SK-N-MC (cell line): ENCODE data around the gene PROSER1.

Source experiments
- EZH2 ChIP-seq: fragments of 200-600 bp; sonication (generic); IDR thresholded peaks from one replicate; pipeline ENCODE4 v1.6.1; 2017; ENCODE audit warnings: antibody characterized with exemption
- FOXP2 ChIP-seq: optimal IDR thresholded peaks from 2 replicates; pipeline ENCODE3; 2011; ENCODE audit warnings: mild to moderate bottlenecking, moderate library complexity; ENCODE audit not compliant: insufficient read depth; ENCODE audit errors: extremely low read length, control extremely low read depth
- POLR2AphosphoS5 ChIP-seq: IDR thresholded peaks from 2 replicates; pipeline ENCODE4 v1.6.1; 2012; ENCODE audit warnings: mild to moderate bottlenecking, low read depth, low read length, borderline replicate concordance

DNA sequence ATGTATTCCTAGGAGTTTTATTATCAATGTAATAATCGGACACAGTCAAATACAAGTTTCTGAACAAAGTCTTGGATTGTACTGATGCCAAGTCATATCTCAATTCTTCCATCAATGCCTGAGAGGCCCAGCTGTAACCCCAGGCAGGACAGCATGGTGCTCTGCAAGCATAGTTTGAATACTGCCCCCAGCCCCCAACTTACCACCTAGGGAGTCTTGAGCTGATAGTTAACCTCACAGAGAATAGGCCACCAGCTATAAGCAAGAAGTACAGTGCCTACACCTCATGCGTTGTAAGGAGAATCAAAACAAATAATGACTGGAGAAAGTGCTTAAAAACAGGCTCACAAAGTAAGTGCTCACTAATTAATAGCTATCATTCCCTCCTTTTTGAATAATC lies 2.7 kb downstream of the PROSER1 start:
- no peak for TF ChIP-seq POLR2AphosphoS5
- no peak for TF ChIP-seq EZH2
- no peak for TF ChIP-seq FOXP2
